Activated CD8-positive, alpha-beta memory T cell treated with anti-CD3 and anti-CD28 coated beads, Interleukin-2, amount 50 U/mL, for 48 hours (primary cell): ENCODE measurements around the gene CSGALNACT2.

ENCODE experiments used
- DNase-seq: peaks from one replicate; pipeline ENCODE4 v3.0.0-alpha.2; 2020

Gene CSGALNACT2

GRCh38 chr10:43203448-43204041 lies 65.3 kb downstream of the CSGALNACT2 start:
- DNase-seq, result peak; percentile 63

DNA sequence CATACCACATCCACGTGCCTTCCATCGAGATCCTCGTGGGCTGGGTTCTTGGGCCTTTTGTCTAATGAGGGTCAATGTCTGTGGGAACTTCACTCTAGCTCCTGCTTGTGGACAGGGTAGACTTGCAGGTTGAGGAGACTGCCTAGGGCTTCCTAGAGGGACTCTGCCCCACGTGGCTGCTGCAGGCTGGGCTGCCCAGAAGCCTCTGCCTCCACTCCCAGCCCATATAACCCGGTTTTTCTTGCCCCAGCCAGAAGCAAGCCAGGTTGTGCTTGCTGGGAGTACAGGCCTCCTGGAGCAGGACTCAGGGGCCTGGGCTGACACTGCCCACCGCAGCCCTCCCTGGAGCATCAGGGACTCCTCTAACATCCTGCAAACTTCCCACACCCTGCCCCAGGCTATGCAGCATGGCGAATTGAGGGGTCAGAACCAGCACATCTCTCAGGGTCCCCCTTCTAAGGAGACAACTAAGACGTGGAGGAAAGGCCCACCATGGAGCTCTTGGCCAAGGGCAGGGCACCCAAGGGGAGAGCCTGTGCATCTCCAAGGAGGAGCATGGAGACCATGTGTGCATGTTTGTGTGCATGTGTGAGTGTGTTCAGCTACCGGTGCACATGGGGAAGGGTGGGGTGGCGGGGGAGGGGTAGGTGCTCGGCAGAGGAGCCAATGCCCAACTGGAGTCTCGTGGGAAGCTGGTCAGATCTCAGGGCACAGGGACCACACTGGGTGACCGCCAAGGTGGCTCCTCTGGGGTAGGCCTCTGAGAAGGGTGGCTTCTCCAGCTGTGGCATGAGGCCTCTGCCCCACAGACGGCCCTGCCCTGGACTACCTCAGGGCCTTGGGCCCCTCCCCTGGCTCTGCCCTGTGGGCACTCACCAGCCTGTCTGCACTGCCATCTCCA lies 66.0 kb downstream of the CSGALNACT2 start:
- no peak for DNase-seq

DNA sequence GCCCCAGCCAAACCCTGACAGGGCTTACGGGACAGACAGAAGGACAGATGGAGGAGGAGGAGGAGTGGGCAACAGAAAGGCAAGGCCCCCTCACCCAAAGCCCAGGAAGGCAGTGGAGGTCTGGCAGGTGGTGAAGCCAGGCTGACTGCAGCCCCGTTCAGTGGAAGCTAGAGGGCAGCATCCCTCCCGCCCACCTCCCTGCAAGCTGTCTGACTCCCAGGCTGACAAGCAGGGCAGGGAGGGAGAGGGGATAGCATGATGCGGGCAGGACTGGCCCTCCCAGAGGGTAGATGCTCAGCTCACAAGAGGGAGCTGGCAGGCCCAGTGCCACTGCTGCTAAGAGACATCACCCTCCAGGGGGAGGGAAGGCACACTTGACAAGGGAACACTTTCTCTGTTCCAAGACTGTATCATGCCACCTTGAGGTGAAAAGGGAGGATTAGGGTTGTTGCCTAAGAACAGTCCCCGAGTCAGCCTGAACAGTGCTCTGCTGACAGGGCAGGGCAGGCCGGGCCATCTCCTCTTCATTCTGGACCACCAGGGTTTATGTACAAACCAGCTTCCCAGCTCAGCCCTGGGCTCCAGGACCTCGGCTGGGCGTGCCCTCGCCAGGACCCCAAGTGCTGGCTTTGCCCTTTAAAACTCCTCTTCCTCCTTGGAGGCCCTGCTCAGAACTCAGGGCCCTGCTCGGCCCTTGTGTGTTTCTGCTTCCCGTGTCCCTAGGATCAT lies 66.9 kb downstream of the CSGALNACT2 start:
- DNase-seq, result peak; percentile 79

DNA sequence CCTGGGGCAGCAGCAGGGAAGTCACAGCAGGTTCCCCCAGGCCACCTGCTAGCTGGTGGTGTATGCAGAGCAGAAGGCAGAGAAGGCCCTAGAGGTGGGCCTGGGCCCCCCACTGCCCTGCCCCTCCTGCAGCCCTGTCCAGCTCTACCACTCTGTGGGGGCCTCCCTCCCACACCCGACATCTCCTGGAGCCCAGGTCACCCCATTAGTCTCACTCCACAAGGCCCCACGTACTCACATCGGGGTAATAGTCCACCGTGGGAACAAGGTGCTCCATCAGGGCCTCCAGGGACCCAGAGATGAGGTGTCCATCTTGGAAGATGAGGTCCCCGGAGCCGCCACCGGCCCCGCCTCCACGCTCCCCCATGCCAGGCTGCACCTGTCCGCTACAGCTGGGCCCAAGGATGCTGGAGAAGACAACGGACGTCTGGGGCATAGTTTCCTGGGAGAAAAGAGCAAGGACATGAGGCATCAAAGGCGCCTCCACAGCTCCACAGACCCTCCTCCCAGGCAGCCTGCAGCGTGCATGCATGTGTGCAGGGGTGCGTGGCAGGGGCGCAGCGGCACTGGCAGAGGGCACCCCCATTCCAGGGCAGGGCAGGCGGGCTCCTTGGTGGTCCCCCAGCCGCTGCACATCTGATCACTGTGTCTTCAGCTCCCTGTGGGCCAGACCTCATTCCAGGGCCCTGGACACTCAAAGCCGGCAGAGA lies 67.6 kb downstream of the CSGALNACT2 start:
- DNase-seq, result no peak

- peak; percentile 41 for DNase-seq
Observed at GRCh38 chr10:43206391-43207235, 68.4 kb downstream of the CSGALNACT2 start.

GRCh38 chr10:43208147-43209073 lies 70.2 kb downstream of the CSGALNACT2 start:
- peak; percentile 40 for DNase-seq

DNA sequence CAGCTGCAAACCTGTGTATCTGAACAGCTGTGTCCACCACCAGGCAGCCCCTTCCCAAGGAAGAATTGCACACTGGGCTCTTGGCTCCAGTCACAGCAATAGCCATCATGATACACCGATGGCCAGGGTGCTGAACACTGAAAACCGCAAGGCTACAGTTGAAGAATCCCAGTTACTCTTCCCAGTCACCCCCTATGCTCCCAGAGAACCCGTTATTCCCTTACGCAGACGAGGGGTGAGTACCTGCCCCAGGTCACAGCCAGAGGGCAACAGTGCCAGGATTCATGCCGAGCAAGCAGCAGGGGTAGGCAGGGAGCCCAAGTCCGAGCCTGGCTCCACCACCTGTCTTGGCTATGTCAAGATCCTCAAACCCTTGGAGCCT lies 70.8 kb downstream of the CSGALNACT2 start:
- DNase-seq, result no peak

- DNase-seq, result peak; percentile 41
Observed at GRCh38 chr10:43209651-43210141, 71.5 kb downstream of the CSGALNACT2 start.

GRCh38 chr10:43210556-43210955 lies 72.3 kb downstream of the CSGALNACT2 start:
- DNase-seq, result peak; percentile 41

GRCh38 chr10:43211030-43211429 lies 72.8 kb downstream of the CSGALNACT2 start:
- DNase-seq, result peak; percentile 47

- DNase-seq, result no peak
Observed at GRCh38 chr10:43211431-43212042, 73.3 kb downstream of the CSGALNACT2 start.

GRCh38 chr10:43212043-43212721 lies 73.9 kb downstream of the CSGALNACT2 start:
- no peak for DNase-seq

- DNase-seq, result no peak
Observed at GRCh38 chr10:43214071-43214955, 76.1 kb downstream of the CSGALNACT2 start.

- DNase-seq, result no peak
Observed at GRCh38 chr10:43214956-43215561, 76.8 kb downstream of the CSGALNACT2 start.

- DNase-seq, result no peak
Observed at GRCh38 chr10:43215758-43216455, 77.7 kb downstream of the CSGALNACT2 start.

- no peak for DNase-seq
Observed at GRCh38 chr10:43216931-43217562, 78.8 kb downstream of the CSGALNACT2 start.
